Mesendoderm (in vitro differentiated cells): ENCODE results near the gene ZNF664.

Experiments
- DNase-seq: peaks from one replicate; pipeline ENCODE4 v3.0.0; 2013
- H2AK5ac ChIP-seq: 2 replicates; pipeline ENCODE4 v1.6.1; 2013; ENCODE audit warnings: low read length, inconsistent platforms
- H2BK120ac ChIP-seq: 2 replicates; pipeline ENCODE4 v1.6.1; 2013; ENCODE audit warnings: low read depth, mild to moderate bottlenecking, low read length, moderate library complexity, mixed read lengths
- H2BK15ac ChIP-seq: replicated peaks from 2 replicates; pipeline ENCODE4 v1.6.1; 2013; ENCODE audit warnings: low read depth, mild to moderate bottlenecking, moderate library complexity
- H2BK5ac ChIP-seq: 2 replicates; pipeline ENCODE4 v1.6.1; 2013; ENCODE audit warnings: low read length, inconsistent platforms
- H3K18ac ChIP-seq: 2 replicates; pipeline ENCODE4 v1.6.1; 2013; ENCODE audit warnings: mild to moderate bottlenecking, low read length, mixed read lengths
- H3K23ac ChIP-seq: one replicate; pipeline ENCODE4 v1.6.1; 2013; ENCODE audit warnings: low read length
- H3K27ac ChIP-seq: 2 replicates; pipeline ENCODE4 v1.5.1; 2013; ENCODE audit warnings: low read depth, mild to moderate bottlenecking, inconsistent platforms, low read length, moderate library complexity
- H3K27me3 ChIP-seq: 2 replicates; pipeline ENCODE4 v1.6.1; 2013; ENCODE audit warnings: low read length, control low read depth, mild to moderate bottlenecking, inconsistent platforms; ENCODE audit not compliant: insufficient read depth, poor library complexity
- H3K36me3 ChIP-seq: 2 replicates; pipeline ENCODE4 v1.6.1; 2013; ENCODE audit warnings: low read length, inconsistent platforms; ENCODE audit not compliant: control insufficient read depth, insufficient read depth
- H3K4ac ChIP-seq: one replicate; pipeline ENCODE4 v1.6.1; 2013; ENCODE audit warnings: low read depth, mild to moderate bottlenecking, low read length, moderate library complexity
- H3K4me1 ChIP-seq: 2 replicates; pipeline ENCODE4 v1.6.1; 2013; ENCODE audit warnings: low read depth, low read length, inconsistent platforms; ENCODE audit not compliant: control insufficient read depth
- H3K4me2 ChIP-seq: 2 replicates; pipeline ENCODE4 v1.6.1; 2013; ENCODE audit warnings: low read length
- H3K4me3 ChIP-seq: 2 replicates; pipeline ENCODE4 v1.5.1; 2013; ENCODE audit warnings: mild to moderate bottlenecking, low read length
- H3K56ac ChIP-seq: one replicate; pipeline ENCODE4 v1.6.1; 2013; ENCODE audit warnings: low read length
- H3K79me1 ChIP-seq: 2 replicates; pipeline ENCODE4 v1.6.1; 2013; ENCODE audit warnings: low read length, inconsistent platforms
- H3K79me2 ChIP-seq: 2 replicates; pipeline ENCODE4 v1.6.1; 2013; ENCODE audit warnings: mild to moderate bottlenecking, low read length; ENCODE audit not compliant: control insufficient read depth, insufficient read depth
- H3K9ac ChIP-seq: 2 replicates; pipeline ENCODE4 v1.6.1; 2013; ENCODE audit warnings: low read length, inconsistent platforms
- H4K5ac ChIP-seq: one replicate; pipeline ENCODE4 v1.6.1; 2013; ENCODE audit warnings: low read length
- H4K8ac ChIP-seq: one replicate; pipeline ENCODE4 v1.6.1; 2013; ENCODE audit warnings: low read depth, mild to moderate bottlenecking, control low read depth, low read length, moderate library complexity
- WGBS: extraction: QIAGEN DNeasy Blood & Tissue Kit; methylation state at CpG from one replicate; pipeline ENCODE4 v1.1.7; 2013; ENCODE audit warnings: low lambda C conversion rate, missing lambda C conversion rate; ENCODE audit not compliant: insufficient coverage; ENCODE audit errors: extremely low coverage; 5-methylcytosine and 5-hydroxymethylcytosine counted together

Gene ZNF664

DNA sequence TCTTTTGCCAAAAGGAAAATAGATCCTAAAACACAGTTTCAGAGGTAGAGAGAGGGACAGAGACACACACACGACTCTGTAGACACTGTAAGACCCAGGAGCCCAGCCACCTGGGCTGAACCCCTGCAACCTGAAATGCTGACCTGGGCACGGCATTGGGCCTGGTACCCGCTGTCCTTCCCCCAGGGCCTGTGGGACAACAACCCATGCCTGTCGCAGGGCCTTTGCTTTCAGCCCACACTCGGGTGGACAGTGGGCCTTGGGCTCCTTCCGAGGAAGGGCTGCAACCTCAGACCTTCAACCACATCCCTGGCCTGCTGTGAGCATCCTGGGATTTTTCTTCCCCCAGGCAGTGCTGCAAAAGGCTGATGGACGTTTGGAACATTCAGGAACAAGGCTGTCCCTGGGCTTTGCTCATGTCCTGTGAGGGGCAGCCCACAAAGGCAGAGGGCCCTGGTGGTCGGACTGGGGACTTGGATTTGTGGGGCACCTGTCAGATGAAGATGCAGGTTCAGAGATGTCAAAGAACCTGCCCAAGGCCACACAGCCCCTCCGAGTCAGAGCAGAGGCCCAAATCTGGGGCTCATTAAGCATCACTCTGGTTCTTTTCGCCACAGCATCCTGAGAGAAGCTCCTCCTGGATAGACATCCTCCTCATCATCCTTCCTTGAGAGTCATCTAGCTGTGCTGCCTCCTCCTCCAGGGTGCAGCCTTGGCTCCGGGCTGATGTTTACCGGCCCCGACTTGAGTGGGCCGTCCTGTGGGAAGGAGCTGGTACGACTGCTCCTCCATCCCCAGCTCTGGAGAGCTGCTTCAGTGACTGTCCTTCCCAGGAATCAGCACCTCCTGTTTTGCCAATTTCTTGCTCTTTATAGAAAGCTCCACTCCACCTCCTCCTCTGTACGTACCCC is 33.0 kb upstream of the ZNF664 start:
- Histone ChIP-seq H2BK120ac (no peak overlapping the region), H3K79me2 (no peaks in the 10 kb centered on the region), H3K4me2 (no peak overlapping the region), H3K4me1 (no peaks in the 10 kb centered on the region), H3K36me3 (no peaks in the 10 kb centered on the region), H3K18ac (no peak overlapping the region), H3K9ac (no peak overlapping the region), H2BK5ac (no peak overlapping the region), H3K27ac (no peak overlapping the region), H4K8ac (no peak overlapping the region), H3K79me1 (no peaks in the 10 kb centered on the region), H3K27me3 (no peaks in the 10 kb centered on the region), H2AK5ac (no peak overlapping the region), H3K4ac (no peak overlapping the region), H2BK15ac (no peak overlapping the region), H3K4me3 (no peak overlapping the region), H3K56ac (no peak overlapping the region), H3K23ac (no peak overlapping the region), H4K5ac (no peak overlapping the region)
- no peak for DNase-seq
- no CpG with 5 or more reads among the region's 16 CpGs for WGBS

GRCh38 chr12:123940627-123940966 is 32.4 kb upstream of the ZNF664 start:
- Histone ChIP-seq H3K79me1 (no peaks in the 10 kb centered on the region), H4K5ac (no peak overlapping the region), H3K4me1 (no peaks in the 10 kb centered on the region), H3K9ac (no peak overlapping the region), H2BK5ac (no peak overlapping the region), H3K56ac (no peak overlapping the region), H2AK5ac (no peak overlapping the region), H3K18ac (no peak overlapping the region), H3K27me3 (no peaks in the 10 kb centered on the region), H3K4me3 (no peak overlapping the region), H3K27ac (no peak overlapping the region), H3K79me2 (no peaks in the 10 kb centered on the region), H3K4ac (no peak overlapping the region), H4K8ac (no peak overlapping the region), H3K36me3 (no peaks in the 10 kb centered on the region), H2BK120ac (no peak overlapping the region), H2BK15ac (no peak overlapping the region), H3K4me2 (no peak overlapping the region), H3K23ac (no peak overlapping the region)
- DNase-seq: no peak
- no CpG with 5 or more reads among the region's 9 CpGs for WGBS

DNA sequence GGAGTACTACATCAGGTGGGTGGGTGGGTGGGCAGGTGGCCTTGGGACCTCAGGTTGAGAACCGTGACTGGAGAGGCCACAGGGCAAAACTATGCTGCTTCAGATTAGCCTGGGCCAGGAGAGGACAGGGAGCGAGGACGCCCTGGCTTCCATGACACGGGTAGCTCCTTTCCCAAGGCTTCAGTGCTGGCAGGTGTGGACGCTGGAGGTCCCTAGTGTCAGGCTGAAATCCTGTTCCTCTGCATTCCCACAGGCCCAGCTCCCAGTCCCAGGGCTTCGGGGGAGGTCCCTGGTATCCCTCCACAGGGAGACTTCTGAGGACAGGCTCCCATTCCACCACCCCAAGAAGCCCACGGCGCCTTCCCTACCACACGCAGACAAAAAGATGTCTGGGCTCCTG is 32.0 kb upstream of the ZNF664 start:
- Histone ChIP-seq H3K27me3 (no peaks in the 10 kb centered on the region), H2BK120ac (no peak overlapping the region), H3K27ac (no peak overlapping the region), H2BK5ac (no peak overlapping the region), H3K79me2 (no peaks in the 10 kb centered on the region), H3K4me2 (no peak overlapping the region), H3K4me3 (no peak overlapping the region), H3K79me1 (no peaks in the 10 kb centered on the region), H3K4ac (no peak overlapping the region), H3K36me3 (no peaks in the 10 kb centered on the region), H2BK15ac (no peak overlapping the region), H4K5ac (no peak overlapping the region), H2AK5ac (no peak overlapping the region), H3K23ac (no peak overlapping the region), H3K4me1 (no peaks in the 10 kb centered on the region), H3K9ac (no peak overlapping the region), H4K8ac (no peak overlapping the region), H3K18ac (no peak overlapping the region), H3K56ac (no peak overlapping the region)
- no CpG with 5 or more reads among the region's 9 CpGs for WGBS
- no peak for DNase-seq

DNA sequence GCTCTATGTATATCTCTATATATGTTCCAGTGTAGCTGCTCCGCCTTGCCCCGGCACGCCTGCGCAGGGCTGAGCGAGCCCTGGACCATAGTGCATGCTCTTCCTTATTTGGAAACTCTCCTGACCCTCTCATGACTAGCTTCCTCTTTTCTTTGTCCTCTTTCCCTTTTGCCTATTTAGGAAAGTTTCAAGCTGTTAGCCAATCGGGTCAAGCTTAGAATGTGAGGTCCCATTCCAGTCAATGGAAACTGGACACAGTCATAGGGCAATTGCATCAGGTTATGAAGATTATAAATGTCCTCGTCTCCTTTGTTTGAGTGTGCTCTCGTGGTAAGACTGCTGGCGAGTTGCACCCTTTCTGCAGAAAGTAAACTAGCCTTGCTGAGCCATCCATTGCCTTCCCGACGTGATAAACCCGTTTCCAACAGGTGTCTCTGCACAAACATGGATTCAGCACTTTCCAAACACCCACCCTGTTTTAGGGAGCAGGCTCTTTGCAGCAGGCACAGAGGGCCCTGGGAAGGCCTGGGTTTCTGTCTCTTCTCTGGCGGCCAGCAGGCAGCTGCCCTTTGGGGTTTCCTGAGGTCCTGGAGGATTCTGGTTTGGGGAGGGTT is 31.3 kb upstream of the ZNF664 start:
- Histone ChIP-seq H3K18ac (no peak overlapping the region), H3K9ac (no peak overlapping the region), H3K4me1 (no peaks in the 10 kb centered on the region), H2BK15ac (no peak overlapping the region), H2AK5ac (no peak overlapping the region), H4K5ac (no peak overlapping the region), H3K36me3 (no peaks in the 10 kb centered on the region), H4K8ac (no peak overlapping the region), H3K79me1 (no peaks in the 10 kb centered on the region), H3K4ac (no peak overlapping the region), H3K27me3 (no peaks in the 10 kb centered on the region), H3K56ac (no peak overlapping the region), H3K23ac (no peak overlapping the region), H2BK120ac (no peak overlapping the region), H3K27ac (no peak overlapping the region), H3K79me2 (no peaks in the 10 kb centered on the region), H3K4me2 (no peak overlapping the region), H2BK5ac (no peak overlapping the region), H3K4me3 (no peak overlapping the region)
- DNase-seq: no peak
- WGBS: no CpG with 5 or more reads among the region's 13 CpGs

- Histone ChIP-seq H3K4me2 (no peak overlapping the region), H3K4me3 (no peak overlapping the region), H4K8ac (no peak overlapping the region), H4K5ac (no peak overlapping the region), H3K4me1 (no peaks in the 10 kb centered on the region), H2BK15ac (no peak overlapping the region), H3K23ac (no peak overlapping the region), H3K9ac (no peak overlapping the region), H3K18ac (no peak overlapping the region), H3K27me3 (no peaks in the 10 kb centered on the region), H3K36me3 (no peaks in the 10 kb centered on the region), H2AK5ac (no peak overlapping the region), H3K4ac (no peak overlapping the region), H2BK5ac (no peak overlapping the region), H3K56ac (no peak overlapping the region), H3K79me2 (no peaks in the 10 kb centered on the region), H3K27ac (no peak overlapping the region), H3K79me1 (no peaks in the 10 kb centered on the region), H2BK120ac (no peak overlapping the region)
- WGBS: no CpG with 5 or more reads among the region's 10 CpGs
- no peak for DNase-seq
These were observed 30.8 kb upstream of the ZNF664 start for GRCh38 chr12:123942238-123942653.
